ENCODE measurements around the gene LILRA5.

LILRA5 gene

GRCh38 chr19:54354761-54355160 lies 41.8 kb upstream of the LILRA5 start:
- POLR2A ChIA-PET = no interaction called here
- Histone ChIP-seq H3K4me1 (ENCODE audit: control extremely low read depth in 1 of 4, control insufficient read depth in 4 of 4, insufficient read depth in 4 of 4, low read length in 3 of 4) (peaks cover 7 to 41% (median 23%) of the 10 kb centered on the region in 4 experiments), H3K36me3 (ENCODE audit: control insufficient read depth in 4 of 4, insufficient read depth in 4 of 4, low read length in 3 of 4) (peaks cover 18 to 40% (median 28%) of the 10 kb centered on the region in 4 experiments), H3K27ac (ENCODE audit: insufficient read depth in 1 of 2, low read depth in 1 of 2, low read length in 2 of 2, poor library complexity in 1 of 2, severe bottlenecking in 2 of 2) (no peak overlapping the region), H3K4me3 (ENCODE audit: control insufficient read depth in 1 of 7, extremely low read depth in 1 of 7, insufficient read depth in 4 of 7, low read depth in 2 of 7, low read length in 6 of 7) (no peak overlapping the region), H3K27me3 (replicated peaks in 2 of 5; ENCODE audit: control insufficient read depth in 4 of 5, insufficient read depth in 5 of 5, low read length in 4 of 5) (no peaks in the 10 kb centered on the region), H3K9me3 (ENCODE audit: control extremely low read depth in 1 of 5, control insufficient read depth in 4 of 5, insufficient read depth in 2 of 5, low read depth in 1 of 5, low read length in 4 of 5) (no peaks in the 10 kb centered on the region)
- CTCF ChIA-PET = interaction anchor here (0.8 to 6.5 kb wide), 10 partner anchors 10 to 53 kb away, joined by 3 to 95 read pairs (median 6); partner anchors contain the start of gene LAIR1
- WGBS (ENCODE audit: insufficient coverage) = 86% methylated on average over 3 of the region's 3 CpGs
- no peak for DNase-seq

GRCh38 chr19:54352546-54352945 lies 39.6 kb upstream of the LILRA5 start:
- DNase-seq = no peak
- WGBS (ENCODE audit: insufficient coverage) = 93% methylated on average over 2 of the region's 3 CpGs
- Histone ChIP-seq H3K9me3 (ENCODE audit: control extremely low read depth in 1 of 5, control insufficient read depth in 4 of 5, insufficient read depth in 2 of 5, low read depth in 1 of 5, low read length in 4 of 5) (no peaks in the 10 kb centered on the region), H3K27me3 (replicated peaks in 2 of 5; ENCODE audit: control insufficient read depth in 4 of 5, insufficient read depth in 5 of 5, low read length in 4 of 5) (no peaks in the 10 kb centered on the region), H3K4me3 (ENCODE audit: control insufficient read depth in 1 of 7, extremely low read depth in 1 of 7, insufficient read depth in 4 of 7, low read depth in 2 of 7, low read length in 6 of 7) (no peak overlapping the region), H3K36me3 (ENCODE audit: control insufficient read depth in 4 of 4, insufficient read depth in 4 of 4, low read length in 3 of 4) (peaks cover 18 to 37% (median 28%) of the 10 kb centered on the region in 4 experiments), H3K4me1 (ENCODE audit: control extremely low read depth in 1 of 4, control insufficient read depth in 4 of 4, insufficient read depth in 4 of 4, low read length in 3 of 4) (peaks cover 9 to 43% (median 23%) of the 10 kb centered on the region in 4 experiments), H3K27ac (ENCODE audit: insufficient read depth in 1 of 2, low read depth in 1 of 2, low read length in 2 of 2, poor library complexity in 1 of 2, severe bottlenecking in 2 of 2) (peak overlapping the region in 1 of 2 experiments; percentile 22)
- CTCF ChIA-PET = interaction anchor here (0.9 to 6.5 kb wide), 6 partner anchors 12 to 63 kb away, joined by 3 to 95 read pairs (median 3); partner anchors contain the start of gene TTYH1
- POLR2A ChIA-PET = no interaction called here

DNA sequence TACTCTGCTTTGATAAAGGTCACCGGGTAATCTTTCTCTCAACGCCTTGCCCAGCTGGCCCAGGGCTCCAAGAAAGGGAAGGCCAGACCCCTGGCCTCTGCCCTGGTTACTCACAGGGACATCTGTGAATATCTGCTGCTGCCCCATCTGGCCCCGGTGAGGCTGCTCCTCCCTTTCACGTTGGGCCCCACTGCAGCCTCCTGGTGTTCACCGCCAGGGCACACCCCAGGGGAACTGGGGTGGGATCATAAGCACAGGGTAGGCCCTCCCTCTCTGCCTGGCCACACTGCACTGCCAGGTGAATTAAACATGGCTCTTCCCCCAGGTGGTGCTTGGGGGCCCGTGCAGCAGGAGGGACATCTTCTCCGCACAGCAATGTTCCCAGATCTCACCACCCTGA lies 39.1 kb upstream of the LILRA5 start:
- Histone ChIP-seq H3K27ac (ENCODE audit: insufficient read depth in 1 of 2, low read depth in 1 of 2, low read length in 2 of 2, poor library complexity in 1 of 2, severe bottlenecking in 2 of 2) (peak overlapping the region in 1 of 2 experiments; percentile 22), H3K4me3 (ENCODE audit: control insufficient read depth in 1 of 7, extremely low read depth in 1 of 7, insufficient read depth in 4 of 7, low read depth in 2 of 7, low read length in 6 of 7) (peak overlapping the region in 1 of 7 experiments; percentile 31), H3K4me1 (ENCODE audit: control extremely low read depth in 1 of 4, control insufficient read depth in 4 of 4, insufficient read depth in 4 of 4, low read length in 3 of 4) (peaks cover 9 to 40% (median 22%) of the 10 kb centered on the region in 4 experiments), H3K9me3 (ENCODE audit: control extremely low read depth in 1 of 5, control insufficient read depth in 4 of 5, insufficient read depth in 2 of 5, low read depth in 1 of 5, low read length in 4 of 5) (no peaks in the 10 kb centered on the region), H3K36me3 (ENCODE audit: control insufficient read depth in 4 of 4, insufficient read depth in 4 of 4, low read length in 3 of 4) (peaks cover 17 to 32% (median 24%) of the 10 kb centered on the region in 4 experiments), H3K27me3 (replicated peaks in 2 of 5; ENCODE audit: control insufficient read depth in 4 of 5, insufficient read depth in 5 of 5, low read length in 4 of 5) (no peaks in the 10 kb centered on the region)
- POLR2A ChIA-PET = no interaction called here
- DNase-seq = peak in 2 of 3 donors; percentile 46 to 54
- CTCF ChIA-PET = interaction anchor here (1.7 to 6.5 kb wide), 2 partner anchors 26 to 38 kb away, joined by 5 to 95 read pairs; no protein-coding TSS in a partner anchor
- 41% methylated on average over 7 of the region's 7 CpGs for WGBS (ENCODE audit: insufficient coverage)

DNA sequence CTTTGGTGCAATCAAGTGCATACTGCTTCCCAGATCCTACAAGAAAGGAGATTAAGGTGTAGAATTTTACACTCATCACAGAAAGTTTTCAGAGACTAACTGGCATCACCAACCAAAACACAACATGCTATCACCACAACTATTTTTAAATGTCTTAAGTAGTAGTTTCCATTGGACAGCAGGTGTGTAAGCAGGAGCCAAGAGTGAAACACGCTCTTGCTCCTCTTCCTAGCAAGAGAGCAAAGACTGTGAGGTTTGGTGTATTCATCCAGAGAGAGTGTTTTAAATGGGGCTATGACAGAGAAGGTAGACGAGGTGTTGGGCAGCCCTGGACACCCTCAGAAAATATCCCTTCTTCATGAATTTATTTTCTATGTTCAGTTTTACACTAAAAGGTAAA lies 38.5 kb upstream of the LILRA5 start:
- DNase-seq = no peak
- Histone ChIP-seq H3K4me3 (ENCODE audit: control insufficient read depth in 1 of 7, extremely low read depth in 1 of 7, insufficient read depth in 4 of 7, low read depth in 2 of 7, low read length in 6 of 7) (no peak overlapping the region), H3K9me3 (ENCODE audit: control extremely low read depth in 1 of 5, control insufficient read depth in 4 of 5, insufficient read depth in 2 of 5, low read depth in 1 of 5, low read length in 4 of 5) (no peaks in the 10 kb centered on the region), H3K36me3 (ENCODE audit: control insufficient read depth in 4 of 4, insufficient read depth in 4 of 4, low read length in 3 of 4) (peaks cover 11 to 27% (median 19%) of the 10 kb centered on the region in 4 experiments), H3K27ac (ENCODE audit: insufficient read depth in 1 of 2, low read depth in 1 of 2, low read length in 2 of 2, poor library complexity in 1 of 2, severe bottlenecking in 2 of 2) (no peak overlapping the region), H3K27me3 (replicated peaks in 2 of 5; ENCODE audit: control insufficient read depth in 4 of 5, insufficient read depth in 5 of 5, low read length in 4 of 5) (no peaks in the 10 kb centered on the region), H3K4me1 (ENCODE audit: control extremely low read depth in 1 of 4, control insufficient read depth in 4 of 4, insufficient read depth in 4 of 4, low read length in 3 of 4) (peaks cover 9 to 35% (median 24%) of the 10 kb centered on the region in 4 experiments)
- POLR2A ChIA-PET = no interaction called here
- WGBS (ENCODE audit: insufficient coverage) = 100% methylated on average over 1 of the region's 2 CpGs
- CTCF ChIA-PET = interaction anchor here (6.5 kb wide), 1 partner anchor 38 kb away, joined by 95 read pairs; no protein-coding TSS in a partner anchor

DNA sequence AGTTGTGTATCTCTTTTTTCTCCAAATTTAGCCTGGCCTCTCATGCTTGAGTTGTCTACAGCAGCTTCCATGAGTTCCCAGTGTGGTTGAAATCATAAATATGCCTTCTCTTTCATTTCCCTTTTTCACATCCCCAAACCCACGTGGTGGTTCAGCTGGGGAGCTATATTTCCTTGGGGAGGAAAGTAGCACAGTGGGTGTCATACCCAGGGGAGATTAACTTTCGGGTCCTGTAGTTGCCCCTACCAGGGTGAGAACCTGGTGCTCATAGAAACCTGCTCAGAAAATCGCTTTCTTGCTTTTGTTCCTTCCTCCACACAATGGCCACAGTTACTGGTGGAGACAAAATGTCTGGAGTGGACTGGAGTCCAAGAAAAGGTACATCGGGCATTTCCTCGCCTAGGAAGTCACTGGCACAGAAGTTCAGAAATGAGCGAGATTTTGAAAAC lies 33.0 kb upstream of the LILRA5 start:
- Histone ChIP-seq H3K36me3 (ENCODE audit: control insufficient read depth in 4 of 4, insufficient read depth in 4 of 4, low read length in 3 of 4) (no peaks in the 10 kb centered on the region), H3K4me3 (ENCODE audit: control insufficient read depth in 1 of 7, extremely low read depth in 1 of 7, insufficient read depth in 4 of 7, low read depth in 2 of 7, low read length in 6 of 7) (no peak overlapping the region), H3K27me3 (replicated peaks in 2 of 5; ENCODE audit: control insufficient read depth in 4 of 5, insufficient read depth in 5 of 5, low read length in 4 of 5) (no peaks in the 10 kb centered on the region), H3K4me1 (ENCODE audit: control extremely low read depth in 1 of 4, control insufficient read depth in 4 of 4, insufficient read depth in 4 of 4, low read length in 3 of 4) (peaks cover 9 to 14% (median 12%) of the 10 kb centered on the region in 4 experiments), H3K9me3 (ENCODE audit: control extremely low read depth in 1 of 5, control insufficient read depth in 4 of 5, insufficient read depth in 2 of 5, low read depth in 1 of 5, low read length in 4 of 5) (no peaks in the 10 kb centered on the region), H3K27ac (ENCODE audit: insufficient read depth in 1 of 2, low read depth in 1 of 2, low read length in 2 of 2, poor library complexity in 1 of 2, severe bottlenecking in 2 of 2) (no peak overlapping the region)
- 80% methylated on average over 3 of the region's 6 CpGs for WGBS (ENCODE audit: insufficient coverage)
- CTCF ChIA-PET = interaction anchor here (0.7 to 2.6 kb wide), 5 partner anchors 9 to 48 kb away, joined by 3 to 8 read pairs (median 3); no protein-coding TSS in a partner anchor
- no peak for DNase-seq
- POLR2A ChIA-PET = no interaction called here

DNA sequence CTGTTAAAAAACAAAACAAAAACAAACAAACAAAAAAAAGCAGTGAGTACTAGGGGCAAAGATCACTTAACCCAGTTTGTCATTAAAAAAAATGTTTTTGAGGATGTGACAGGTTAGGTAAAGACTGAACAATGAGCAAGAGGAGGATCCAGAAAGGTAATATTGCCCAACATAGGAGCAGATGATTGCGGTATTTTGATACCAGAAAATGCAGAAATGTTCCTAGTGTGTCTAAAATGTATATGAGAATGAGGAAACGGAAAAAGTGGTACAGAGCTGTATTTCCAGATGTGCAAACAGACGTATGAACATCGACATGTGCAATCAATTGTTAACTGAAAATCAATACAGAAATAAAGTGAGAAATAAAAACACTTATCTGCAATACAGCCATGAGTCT lies 30.9 kb upstream of the LILRA5 start:
- CTCF ChIA-PET = no interaction called here
- H3K36me3 ChIP-seq (ENCODE audit: control insufficient read depth in 4 of 4, insufficient read depth in 4 of 4, low read length in 3 of 4) = no peaks in the 10 kb centered on the region
- no peak for DNase-seq
- H3K27me3 ChIP-seq (replicated peaks in 2 of 5; ENCODE audit: control insufficient read depth in 4 of 5, insufficient read depth in 5 of 5, low read length in 4 of 5) = no peaks in the 10 kb centered on the region
- no peaks in the 10 kb centered on the region for H3K9me3 ChIP-seq (ENCODE audit: control extremely low read depth in 1 of 5, control insufficient read depth in 4 of 5, insufficient read depth in 2 of 5, low read depth in 1 of 5, low read length in 4 of 5)
- POLR2A ChIA-PET = no interaction called here
- no peak overlapping the region for H3K4me3 ChIP-seq (ENCODE audit: control insufficient read depth in 1 of 7, extremely low read depth in 1 of 7, insufficient read depth in 4 of 7, low read depth in 2 of 7, low read length in 6 of 7)
- H3K27ac ChIP-seq (ENCODE audit: insufficient read depth in 1 of 2, low read depth in 1 of 2, low read length in 2 of 2, poor library complexity in 1 of 2, severe bottlenecking in 2 of 2) = no peak overlapping the region
- WGBS (ENCODE audit: insufficient coverage) = 100% methylated on average over 4 of the region's 4 CpGs
- H3K4me1 ChIP-seq (ENCODE audit: control extremely low read depth in 1 of 4, control insufficient read depth in 4 of 4, insufficient read depth in 4 of 4, low read length in 3 of 4) = peaks cover 13 to 24% (median 19%) of the 10 kb centered on the region in 4 experiments

DNA sequence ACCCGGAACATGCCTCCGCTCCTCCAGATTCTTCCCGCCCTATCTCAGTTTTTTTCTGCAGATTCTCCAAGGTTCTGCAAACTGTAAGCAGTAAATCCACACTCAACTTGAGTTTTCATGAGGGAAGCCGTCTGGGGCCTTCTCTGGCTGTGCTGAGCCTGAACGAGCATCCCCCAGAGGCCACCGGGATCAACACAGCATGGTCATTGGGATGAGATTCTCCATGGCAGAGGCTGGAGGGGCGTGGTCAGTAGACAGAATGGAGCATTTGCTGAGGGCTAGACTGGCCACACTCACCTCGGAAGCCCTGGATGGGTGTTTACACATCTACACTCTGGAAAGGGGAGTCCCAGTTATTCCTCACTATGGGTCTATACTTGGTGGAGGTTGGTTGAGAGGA lies 28.3 kb upstream of the LILRA5 start:
- ChIA-PET CTCF (interaction anchor here (0.8 to 2.2 kb wide), 5 partner anchors 12 to 94 kb away, joined by 3 to 17 read pairs (median 3); no protein-coding TSS in a partner anchor), POLR2A (no interaction called here)
- Histone ChIP-seq H3K9me3 (ENCODE audit: control extremely low read depth in 1 of 5, control insufficient read depth in 4 of 5, insufficient read depth in 2 of 5, low read depth in 1 of 5, low read length in 4 of 5) (no peaks in the 10 kb centered on the region), H3K27me3 (replicated peaks in 2 of 5; ENCODE audit: control insufficient read depth in 4 of 5, insufficient read depth in 5 of 5, low read length in 4 of 5) (no peaks in the 10 kb centered on the region), H3K36me3 (ENCODE audit: control insufficient read depth in 4 of 4, insufficient read depth in 4 of 4, low read length in 3 of 4) (no peaks in the 10 kb centered on the region), H3K27ac (ENCODE audit: insufficient read depth in 1 of 2, low read depth in 1 of 2, low read length in 2 of 2, poor library complexity in 1 of 2, severe bottlenecking in 2 of 2) (no peak overlapping the region), H3K4me1 (ENCODE audit: control extremely low read depth in 1 of 4, control insufficient read depth in 4 of 4, insufficient read depth in 4 of 4, low read length in 3 of 4) (peaks cover 11 to 22% (median 19%) of the 10 kb centered on the region in 4 experiments), H3K4me3 (ENCODE audit: control insufficient read depth in 1 of 7, extremely low read depth in 1 of 7, insufficient read depth in 4 of 7, low read depth in 2 of 7, low read length in 6 of 7) (no peak overlapping the region)
- no peak for DNase-seq
- WGBS (ENCODE audit: insufficient coverage) = 100% methylated on average over 8 of the region's 8 CpGs
